Endothelial cell of umbilical vein (primary cell): ENCODE results near the gene KRTAP3-2. TPM values are rescaled to one million over a fixed set of nuclear protein-coding genes. Genes with fewer than 3 reads are reported as not detected.
"Not testable (repeated sequence)": the region's sequence is repeated elsewhere in the genome, so short reads cannot be mapped to it uniquely, and the experiment has no call there.

Experiments used
- BruUV-seq: library from RNA; stranded (reverse); fragments of 400-500 nt; replicated peaks from 2 replicates; lab custom pipeline; 2021; lab: Mats Ljungman, UMichigan
- CTCF ChIA-PET: fragments of 300-600, 350-600 bp; sonication (Branson Sonifier 250); formaldehyde crosslinking; loops from one replicate; lab custom pipeline; 2021; ENCODE audit warnings: antibody characterized with exemption, inconsistent platforms; lab: Charles Lee
- POLR2A ChIA-PET: fragments of 300-600, 350-600 bp; sonication (Branson Sonifier 250); formaldehyde crosslinking; loops from one replicate; lab custom pipeline; 2021; ENCODE audit warnings: antibody characterized with exemption, inconsistent platforms; lab: Charles Lee
- DNase-seq: peaks from one replicate; pipeline ENCODE4 v3.0.0-alpha.2; 2011; ENCODE audit warnings: low read depth, low spot score
- FAIRE-seq: peaks from 2 replicates; lab custom pipeline; 2011; peaks lifted over from hg19 to GRCh38; lab: Jason Lieb, UNC
- H2AFZ ChIP-seq: 2 replicates; pipeline ENCODE4 v1.6.0; 2012; ENCODE audit warnings: low read depth, low read length, control low read depth, inconsistent platforms
- H3K27ac ChIP-seq: 2 replicates; pipeline ENCODE4 v1.5.1; 2011; ENCODE audit warnings: low read depth, mild to moderate bottlenecking, control low read depth, low read length, moderate library complexity; ENCODE audit not compliant: insufficient read depth
- H3K27me3 ChIP-seq, 2 experiments: 2 replicates each; pipeline versions ENCODE4 v1.6.0 to v1.6.1; 2011; ENCODE audit warnings: low read length in 2 of 2, mixed read lengths in 1 of 2; ENCODE audit not compliant: control insufficient read depth in 2 of 2, insufficient read depth in 2 of 2
- H3K36me3 ChIP-seq, 2 experiments: 2 replicates in 1 of 2; 3 replicates in 1 of 2; pipeline ENCODE4 v1.5.1; 2011; ENCODE audit warnings: low read length in 2 of 2, mild to moderate bottlenecking in 1 of 2, moderate library complexity in 1 of 2; ENCODE audit not compliant: control insufficient read depth in 2 of 2, insufficient read depth in 2 of 2; ENCODE audit errors: extremely low read depth in 1 of 2
- H3K4me1 ChIP-seq: 3 replicates; pipeline ENCODE4 v1.5.1; 2011; ENCODE audit warnings: mild to moderate bottlenecking, low read length; ENCODE audit not compliant: control insufficient read depth, insufficient read depth; ENCODE audit errors: extremely low read depth
- H3K4me2 ChIP-seq: 2 replicates; pipeline ENCODE4 v1.6.1; 2011; ENCODE audit warnings: low read length, control low read depth, mixed read lengths; ENCODE audit not compliant: insufficient read depth
- H3K4me3 ChIP-seq, 3 experiments: fragments of 200-600 bp in 1 of 3; sonication (generic), shearing (Covaris generic) in 1 of 3; replicated peaks in 1 of 3; 2 replicates each; pipeline ENCODE4 v1.5.1; 2011 to 2016; ENCODE audit warnings: control low read depth in 3 of 3, low read length in 3 of 3, mild to moderate bottlenecking in 2 of 3, inconsistent platforms in 1 of 3, low read depth in 1 of 3, moderate library complexity in 1 of 3; ENCODE audit not compliant: insufficient read depth in 1 of 3
- H3K79me2 ChIP-seq: 2 replicates; pipeline ENCODE4 v1.6.0; 2012; ENCODE audit warnings: low read length, inconsistent platforms; ENCODE audit not compliant: control insufficient read depth, insufficient read depth
- H3K9ac ChIP-seq: replicated peaks from 2 replicates; pipeline ENCODE3; 2011; ENCODE audit warnings: low read length, control low read depth; ENCODE audit not compliant: insufficient read depth; ENCODE audit errors: extremely low read depth
- H3K9me1 ChIP-seq: replicated peaks from 3 replicates; pipeline ENCODE4 v1.6.0; 2011; ENCODE audit warnings: mild to moderate bottlenecking, low read length; ENCODE audit not compliant: control insufficient read depth, insufficient read depth; ENCODE audit errors: extremely low read depth
- H3K9me3 ChIP-seq: replicated peaks from 2 replicates; pipeline ENCODE4 v1.5.1; 2012; ENCODE audit warnings: low read length, inconsistent platforms; ENCODE audit not compliant: control insufficient read depth, insufficient read depth
- H4K20me1 ChIP-seq: replicated peaks from 2 replicates; pipeline ENCODE3; 2011; ENCODE audit warnings: mild to moderate bottlenecking, low read length; ENCODE audit not compliant: control insufficient read depth, insufficient read depth; ENCODE audit errors: extremely low read depth
- CTCF ChIP-seq, 2 donors: IDR thresholded peaks; 1 replicate in 1 of 2; 2 replicates in 1 of 2; pipeline ENCODE4 v1.5.1; 2011; ENCODE audit warnings: low read length in 2 of 2, mild to moderate bottlenecking in 2 of 2, moderate library complexity in 2 of 2, control low read depth in 1 of 2, inconsistent platforms in 1 of 2, low read depth in 1 of 2; ENCODE audit not compliant: insufficient read depth in 1 of 2; ENCODE audit errors: extremely low read depth in 1 of 2
- EZH2 ChIP-seq: IDR thresholded peaks from 2 replicates; pipeline ENCODE4 v1.6.1; 2012; ENCODE audit warnings: borderline replicate concordance, low read depth, mild to moderate bottlenecking, moderate library complexity, low read length, inconsistent platforms; ENCODE audit not compliant: severe bottlenecking
- FOS ChIP-seq: IDR thresholded peaks from 2 replicates; pipeline ENCODE4 v1.6.1; 2011; ENCODE audit warnings: mild to moderate bottlenecking, low read length, moderate library complexity, borderline replicate concordance; ENCODE audit not compliant: insufficient read depth
- GATA2 ChIP-seq: IDR thresholded peaks from 2 replicates; pipeline ENCODE4 v1.7.0; 2011; ENCODE audit warnings: low read depth, mild to moderate bottlenecking, moderate library complexity, mixed read lengths, low read length; ENCODE audit not compliant: insufficient read length, insufficient read depth
- JUN ChIP-seq: IDR thresholded peaks from 2 replicates; pipeline ENCODE4 v1.6.1; 2011; ENCODE audit warnings: borderline replicate concordance, low read depth; ENCODE audit not compliant: insufficient read length, insufficient read depth
- MAX ChIP-seq: IDR thresholded peaks from 2 replicates; pipeline ENCODE4 v1.6.1; 2011; ENCODE audit not compliant: insufficient read depth, insufficient read length
- MYC ChIP-seq: IDR thresholded peaks from one replicate; pipeline ENCODE4 v1.6.1; 2011; ENCODE audit warnings: mild to moderate bottlenecking, low read depth, low read length
- POLR2A ChIP-seq: IDR thresholded peaks from 2 replicates; pipeline ENCODE4 v1.6.1; 2012; ENCODE audit warnings: low read depth, mild to moderate bottlenecking, control low read depth, low read length
- POLR2AphosphoS5 ChIP-seq: IDR thresholded peaks from 2 replicates; pipeline ENCODE4 v1.6.1; 2012; ENCODE audit warnings: low read depth, mild to moderate bottlenecking, control low read depth, low read length, moderate library complexity; ENCODE audit not compliant: insufficient read depth
- dilution Hi-C: fragments of 300-500 bp; cut with MboI; formaldehyde crosslinking; loops from one replicate; pipeline ENCODE4 v1.15.0; 2019; ENCODE audit warnings: low sequenced_read_pairs; ENCODE audit not compliant: extremely low pct_ligation_motif_present
- intact Hi-C: fragments of 100-400 bp; cut with micrococcal nuclease; formaldehyde crosslinking; loops from one replicate; pipeline ENCODE4 v1.10.0; 2022
- polyA plus RNA-seq, 4 experiments: library from polyadenylated mRNA; depleted of rRNA in 3 of 4; stranded (reverse) in 3 of 4; unstranded in 1 of 4; fragments of >200 nt; gene quantifications; 2 replicates each; pipeline versions ENCODE4 v1.2.1 to v1.2.3, GENCODE V29; 2011 to 2012; ENCODE audit warnings: missing spikeins in 1 of 4
- total RNA-seq: library from RNA; stranded (reverse); gene quantifications from 2 replicates; pipeline ENCODE4 v1.2.3, GENCODE V29; 2021

KRTAP3-2 gene
- total and polyA plus RNA-seq, 2 donors (not counting 3 experiments of a cell fraction or from before 2014, with no cell fraction given), result not detected

GRCh38 chr17:41037853-41038350, 38.2 kb upstream of the KRTAP3-2 start:
- POLR2A ChIA-PET, result no interaction called here
- no peak overlapping the region for H2AFZ ChIP-seq
- H3K27ac ChIP-seq, result no peak overlapping the region
- no peaks in the 10 kb centered on the region for H3K79me2 ChIP-seq
- H3K4me3 ChIP-seq, result no peak overlapping the region
- CTCF ChIA-PET, result no interaction called here
- no peaks in the 10 kb centered on the region for H3K27me3 ChIP-seq
- H3K36me3 ChIP-seq, result no peaks in the 10 kb centered on the region
- TF ChIP-seq POLR2AphosphoS5 (no peak), MYC (no peak), POLR2A (no peak), MAX (no peak), GATA2 (no peak), FOS (no peak), EZH2 (no peak), CTCF (IDR thresholded peaks at IDR 0.05; ENCODE audit: extremely low read depth in 1 of 2, insufficient read depth in 1 of 2, low read depth in 1 of 2, low read length in 2 of 2) (no peak), JUN (no peak)
- H3K4me2 ChIP-seq, result no peak overlapping the region
- no peaks in the 10 kb centered on the region for H3K9me1 ChIP-seq
- H3K4me1 ChIP-seq, result no peaks in the 10 kb centered on the region
- H3K9ac ChIP-seq, result no peak overlapping the region
- dilution Hi-C loops, result no loop called here
- FAIRE-seq (no peak), DNase-seq (no peak)
- intact Hi-C loops, result no loop called here
- no TSS peak for BruUV-seq
- no peaks in the 10 kb centered on the region for H4K20me1 ChIP-seq
- no peaks in the 10 kb centered on the region for H3K9me3 ChIP-seq

GRCh38 chr17:41034346-41034935, 34.7 kb upstream of the KRTAP3-2 start, which contains the start of gene KRTAP1-3:
KRTAP1-3 (minus strand) TSS chr17:41034874; CDS start chr17:41034821, 53 bp downstream.
- H3K9ac ChIP-seq, POLR2A ChIA-PET, H3K36me3 ChIP-seq, H3K9me3 ChIP-seq, H3K4me1 ChIP-seq, H3K27ac ChIP-seq, H4K20me1 ChIP-seq, DNase-seq, BruUV-seq, H3K27me3 ChIP-seq, H2AFZ ChIP-seq, H3K79me2 ChIP-seq, intact Hi-C loops, H3K4me3 ChIP-seq, H3K9me1 ChIP-seq, FAIRE-seq, H3K4me2 ChIP-seq, dilution Hi-C loops: not testable (repeated sequence)
- CTCF ChIA-PET, result interaction anchor here (1.0 kb wide), 1 partner anchor 9 kb away, joined by 3 read pairs; no protein-coding TSS in a partner anchor
